ENCODE measurements around the gene FAM107B.
"Not testable (repeated sequence)": the region's sequence is repeated elsewhere in the genome, so short reads cannot be mapped to it uniquely, and the experiment has no call there.

Gene FAM107B

GRCh38 chr10:14774797-14775196, at the start of gene FAM107B:
Gene FAM107B, minus strand, starts transcription at chr10:14774897. Its CDS starts 234 bp downstream, at chr10:14774663.
- no peak for DNase-seq

- DNase-seq, result no peak
Observed at GRCh38 chr10:14823966-14824365, 49.3 kb upstream of the FAM107B start.

- no peak for DNase-seq
Observed at GRCh38 chr10:14822879-14823755, 48.4 kb upstream of the FAM107B start.

- DNase-seq, result no peak
Observed at GRCh38 chr10:14821635-14822375, 47.1 kb upstream of the FAM107B start.

- DNase-seq, result no peak
Observed at GRCh38 chr10:14820775-14821154, 46.1 kb upstream of the FAM107B start.

GRCh38 chr10:14820010-14820774, 45.5 kb upstream of the FAM107B start:
- no peak for DNase-seq

- not testable (repeated sequence) for DNase-seq
Observed at GRCh38 chr10:14816717-14817116, 42.0 kb upstream of the FAM107B start.

GRCh38 chr10:14815681-14816080, 41.0 kb upstream of the FAM107B start:
- DNase-seq, result no peak

- no peak for DNase-seq
Observed at GRCh38 chr10:14812271-14812670, 37.6 kb upstream of the FAM107B start.

GRCh38 chr10:14810969-14811953, 36.6 kb upstream of the FAM107B start:
- no peak for DNase-seq

GRCh38 chr10:14806318-14806717, 31.6 kb upstream of the FAM107B start:
- no peak for DNase-seq

GRCh38 chr10:14803827-14804226, 29.1 kb upstream of the FAM107B start:
- no peak for DNase-seq

GRCh38 chr10:14801723-14802122, 27.0 kb upstream of the FAM107B start:
- DNase-seq, result no peak

- no peak for DNase-seq
Observed at GRCh38 chr10:14800397-14800796, 25.7 kb upstream of the FAM107B start.

GRCh38 chr10:14798636-14799035, 23.9 kb upstream of the FAM107B start:
- DNase-seq, result no peak

- DNase-seq, result no peak
Observed at GRCh38 chr10:14787938-14788337, 13.2 kb upstream of the FAM107B start.

GRCh38 chr10:14784459-14785055, 9.9 kb upstream of the FAM107B start:
- DNase-seq, result no peak

- DNase-seq, result no peak
Observed at GRCh38 chr10:14782691-14783363, 8.1 kb upstream of the FAM107B start.

GRCh38 chr10:14781763-14782162, 7.1 kb upstream of the FAM107B start:
- DNase-seq, result no peak

GRCh38 chr10:14779001-14779651, 4.4 kb upstream of the FAM107B start:
- DNase-seq, result no peak

GRCh38 chr10:14776546-14776945, 1.8 kb upstream of the FAM107B start:
- DNase-seq, result no peak
